GM18868 (cell line): ENCODE data around the gene CEP85L.
A peak's percentile ranks its signal among the peaks of the same experiment; 100 is the strongest.

ENCODE experiments used
- ATAC-seq: cut with Tn5 transposase; IDR thresholded peaks from one replicate; pipeline ENCODE4 v1.9.1; 2021; ENCODE audit warnings: mild to moderate bottlenecking, moderate library complexity; ENCODE audit not compliant: unreplicated experiment

CEP85L gene

GRCh38 chr6:118504611-118505010, 146.8 kb downstream of the CEP85L start:
- no peak for ATAC-seq

- ATAC-seq, result no peak
Measured at GRCh38 chr6:118502169-118502568, 149.2 kb downstream of the CEP85L start.

- ATAC-seq, result no peak
Measured at GRCh38 chr6:118501765-118502164, 149.6 kb downstream of the CEP85L start.

GRCh38 chr6:118501099-118501498, 150.3 kb downstream of the CEP85L start:
- ATAC-seq, result no peak

- no peak for ATAC-seq
Measured at GRCh38 chr6:118500130-118501015, 151.0 kb downstream of the CEP85L start.

- ATAC-seq, result no peak
Measured at GRCh38 chr6:118495485-118496280, 155.7 kb downstream of the CEP85L start.

- no peak for ATAC-seq
Measured at GRCh38 chr6:118494091-118494490, 157.3 kb downstream of the CEP85L start.

GRCh38 chr6:118489990-118490389, 161.4 kb downstream of the CEP85L start:
- no peak for ATAC-seq

GRCh38 chr6:118488631-118489030, 162.8 kb downstream of the CEP85L start:
- ATAC-seq, result no peak

GRCh38 chr6:118485601-118486550, 165.5 kb downstream of the CEP85L start:
- ATAC-seq, result peak; percentile 98

GRCh38 chr6:118476551-118476950, 174.8 kb downstream of the CEP85L start:
- ATAC-seq, result no peak

GRCh38 chr6:118473266-118473665, 178.1 kb downstream of the CEP85L start:
- no peak for ATAC-seq

- no peak for ATAC-seq
Measured at GRCh38 chr6:118469468-118469867, 181.9 kb downstream of the CEP85L start.

GRCh38 chr6:118468682-118469465, 182.5 kb downstream of the CEP85L start:
- ATAC-seq, result no peak

GRCh38 chr6:118467181-118467580, 184.2 kb downstream of the CEP85L start:
- ATAC-seq, result peak; percentile 93

GRCh38 chr6:118464620-118465019, 186.8 kb downstream of the CEP85L start:
- no peak for ATAC-seq

- no peak for ATAC-seq
Measured at GRCh38 chr6:118460958-118461470, 190.4 kb downstream of the CEP85L start.

- no peak for ATAC-seq
Measured at GRCh38 chr6:118456982-118457381, 194.4 kb downstream of the CEP85L start.

- no peak for ATAC-seq
Measured at GRCh38 chr6:118451839-118452238, 199.6 kb downstream of the CEP85L start.

- no peak for ATAC-seq
Measured at GRCh38 chr6:118444796-118445195, 206.6 kb downstream of the CEP85L start.
